Vagina (tissue), 2 donors: ENCODE measurements around the gene ZNF423. TPM values are rescaled to one million over a fixed set of nuclear protein-coding genes. Genes with fewer than 3 reads are reported as not detected.

Experiments
- DNase-seq, 2 donors: peaks; one replicate each; pipeline ENCODE4 v3.0.0-alpha.2; 2017; ENCODE audit errors: extremely low spot score in 2 of 2
- H3K27ac ChIP-seq: fragments of 200-600 bp; sonication (generic); one replicate; pipeline ENCODE4 v1.5.1; 2019
- H3K27me3 ChIP-seq: fragments of 200-600 bp; sonication (generic); one replicate; pipeline ENCODE4 v1.5.1; 2019
- H3K36me3 ChIP-seq, 2 donors: fragments of 200-600 bp; sonication (generic); one replicate each; pipeline ENCODE4 v1.5.1; 2017 to 2019
- H3K4me1 ChIP-seq: fragments of 200-600 bp; sonication (generic); one replicate; pipeline ENCODE4 v1.5.1; 2019
- H3K4me3 ChIP-seq, 2 donors: fragments of 200-600 bp; sonication (generic); 1 replicate in 1 of 2; 2 replicates in 1 of 2; pipeline ENCODE4 v1.5.1; 2016 to 2019
- H3K9me3 ChIP-seq: fragments of 200-600 bp; sonication (generic); one replicate; pipeline ENCODE4 v1.5.1; 2019
- CTCF ChIP-seq, 3 experiments: fragments of 450-650 bp in 2 of 3; fragments of 200-600 bp in 1 of 3; sonication (generic) in 1 of 3; IDR thresholded peaks; one replicate each; pipeline ENCODE4 v1.5.1; 2017 to 2019; ENCODE audit warnings: antibody characterized with exemption in 3 of 3, mild to moderate bottlenecking in 2 of 3, moderate library complexity in 2 of 3
- POLR2A ChIP-seq, 2 donors: fragments of 450-650 bp; IDR thresholded peaks; one replicate each; pipeline ENCODE4 v1.6.1; 2017; ENCODE audit warnings: antibody characterized with exemption in 2 of 2, mild to moderate bottlenecking in 2 of 2, moderate library complexity in 2 of 2
- POLR2AphosphoS5 ChIP-seq, 2 donors: sonication (generic); formaldehyde crosslinking; IDR thresholded peaks; one replicate each; pipeline ENCODE4 v1.9.0; 2017; ENCODE audit warnings: antibody characterized with exemption in 2 of 2, mild to moderate bottlenecking in 2 of 2, low read depth in 1 of 2; ENCODE audit not compliant: insufficient read depth in 1 of 2
- intact Hi-C: fragments of 100-400 bp; cut with DNase I; formaldehyde crosslinking; loops from one replicate; pipeline ENCODE4 v1.15.1; 2023
- total RNA-seq: library from RNA; depleted of rRNA; stranded (reverse); fragments of >200 nt; gene quantifications from one replicate; pipeline ENCODE4 v1.2.3, GENCODE V29; 2016

Gene ZNF423
- total RNA-seq, 1 donor from 2014 or later = 10.3 TPM

DNA sequence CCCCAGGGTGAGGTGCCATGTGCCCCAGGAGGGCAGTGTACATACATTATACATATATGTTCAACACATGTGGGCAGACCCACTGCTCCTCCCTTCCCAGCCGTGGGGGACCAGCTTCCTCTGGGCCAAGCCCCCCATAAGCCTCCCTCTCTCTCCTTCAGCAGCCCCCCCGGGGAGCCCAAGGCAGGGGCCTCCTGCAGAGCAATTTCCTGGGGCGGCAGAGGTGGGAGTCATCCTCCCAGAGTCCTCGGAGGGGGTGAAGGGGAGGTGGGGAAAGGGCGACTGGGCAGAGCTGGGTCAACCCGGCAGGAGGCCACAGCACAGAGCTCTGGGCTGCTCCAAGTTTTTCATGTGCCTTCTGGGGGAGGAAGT is 235.1 kb downstream of the ZNF423 start:
- H3K4me3 ChIP-seq = no peak overlapping the region
- peaks cover 24% of the 10 kb centered on the region for H3K4me1 ChIP-seq
- DNase-seq = no peak
- TF ChIP-seq POLR2AphosphoS5 (IDR thresholded peaks at IDR 0.05; ENCODE audit: insufficient read depth in 1 of 2, low read depth in 1 of 2) (no peak), POLR2A (IDR thresholded peaks at IDR 0.05) (no peak), CTCF (IDR thresholded peaks at IDR 0.05) (no peak)
- no peaks in the 10 kb centered on the region for H3K36me3 ChIP-seq
- peak overlapping the region; percentile 81 for H3K27ac ChIP-seq
- intact Hi-C loops = loop anchor here (10.0 kb wide), 1 partner anchor 234 kb away; the partner anchor contains the start of gene ZNF423
- H3K27me3 ChIP-seq = no peaks in the 10 kb centered on the region
- H3K9me3 ChIP-seq = no peaks in the 10 kb centered on the region

GRCh38 chr16:49620158-49620868 is 235.6 kb downstream of the ZNF423 start:
- DNase-seq = peak; percentile 77 to 82
- Histone ChIP-seq H3K27ac (peak overlapping the region; percentile 81), H3K4me3 (no peak overlapping the region), H3K9me3 (no peaks in the 10 kb centered on the region), H3K36me3 (no peaks in the 10 kb centered on the region), H3K4me1 (peaks cover 24% of the 10 kb centered on the region), H3K27me3 (no peaks in the 10 kb centered on the region)
- intact Hi-C loops = loop anchor here (10.0 kb wide), 1 partner anchor 234 kb away; the partner anchor contains the start of gene ZNF423
- TF ChIP-seq POLR2AphosphoS5 (IDR thresholded peaks at IDR 0.05; ENCODE audit: insufficient read depth in 1 of 2, low read depth in 1 of 2) = peak in 1 of 2 donors; percentile 48
- TF ChIP-seq POLR2A (IDR thresholded peaks at IDR 0.05) = no peak

DNA sequence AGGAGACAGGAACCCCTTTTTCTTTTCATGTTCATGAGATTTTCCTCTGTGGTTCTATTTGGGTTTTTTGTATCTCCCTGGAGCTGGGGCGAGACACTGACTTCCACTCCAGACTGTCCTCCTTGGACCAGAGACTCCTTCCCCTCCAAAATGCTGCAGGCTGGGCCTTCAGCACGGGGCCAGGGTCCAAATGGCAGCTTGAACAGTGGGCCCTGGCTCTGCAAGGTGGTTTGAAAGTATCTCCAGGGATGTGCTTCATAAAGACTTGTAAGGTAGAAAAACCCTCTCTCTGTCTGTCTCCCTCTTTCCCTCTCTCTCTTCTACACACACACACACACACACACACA is 236.1 kb downstream of the ZNF423 start:
- H3K27me3 ChIP-seq = no peaks in the 10 kb centered on the region
- H3K9me3 ChIP-seq = no peaks in the 10 kb centered on the region
- TF ChIP-seq POLR2A (IDR thresholded peaks at IDR 0.05) (no peak), POLR2AphosphoS5 (IDR thresholded peaks at IDR 0.05; ENCODE audit: insufficient read depth in 1 of 2, low read depth in 1 of 2) (no peak), CTCF (IDR thresholded peaks at IDR 0.05) (no peak)
- DNase-seq = peak in 1 of 2 donors; percentile 82
- H3K4me3 ChIP-seq = no peak overlapping the region
- intact Hi-C loops = loop anchor here (10.0 kb wide), 1 partner anchor 235 kb away; the partner anchor contains the start of gene ZNF423
- peak overlapping the region; percentile 81 for H3K27ac ChIP-seq
- H3K4me1 ChIP-seq = peaks cover 24% of the 10 kb centered on the region
- H3K36me3 ChIP-seq = no peaks in the 10 kb centered on the region

DNA sequence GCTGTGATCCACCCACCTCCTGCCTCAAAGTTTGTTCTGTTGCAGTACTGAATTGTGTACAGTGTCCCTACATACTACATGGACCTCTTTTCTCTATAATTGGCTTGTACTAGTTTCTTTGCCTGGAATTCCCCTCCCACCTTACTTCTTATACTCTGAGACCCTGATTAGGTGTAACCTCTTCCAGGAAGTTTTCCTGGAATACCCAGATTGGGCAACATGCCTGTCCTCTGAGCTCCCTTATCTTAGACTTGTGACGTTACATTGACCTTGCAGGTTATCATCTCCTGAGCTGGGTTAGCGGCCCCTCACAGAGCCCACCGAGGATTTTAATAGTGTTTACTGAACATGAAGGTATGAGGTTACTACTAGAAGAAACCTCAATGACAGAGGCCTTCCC is 237.0 kb downstream of the ZNF423 start:
- Histone ChIP-seq H3K36me3 (no peaks in the 10 kb centered on the region), H3K4me1 (peaks cover 24% of the 10 kb centered on the region), H3K9me3 (no peaks in the 10 kb centered on the region), H3K4me3 (no peak overlapping the region), H3K27me3 (no peaks in the 10 kb centered on the region), H3K27ac (no peak overlapping the region)
- TF ChIP-seq POLR2A (IDR thresholded peaks at IDR 0.05) = no peak
- no peak for TF ChIP-seq CTCF (IDR thresholded peaks at IDR 0.05)
- TF ChIP-seq POLR2AphosphoS5 (IDR thresholded peaks at IDR 0.05; ENCODE audit: insufficient read depth in 1 of 2, low read depth in 1 of 2) = no peak
- intact Hi-C loops = no loop called here
- peak in 1 of 2 donors; percentile 49 for DNase-seq

DNA sequence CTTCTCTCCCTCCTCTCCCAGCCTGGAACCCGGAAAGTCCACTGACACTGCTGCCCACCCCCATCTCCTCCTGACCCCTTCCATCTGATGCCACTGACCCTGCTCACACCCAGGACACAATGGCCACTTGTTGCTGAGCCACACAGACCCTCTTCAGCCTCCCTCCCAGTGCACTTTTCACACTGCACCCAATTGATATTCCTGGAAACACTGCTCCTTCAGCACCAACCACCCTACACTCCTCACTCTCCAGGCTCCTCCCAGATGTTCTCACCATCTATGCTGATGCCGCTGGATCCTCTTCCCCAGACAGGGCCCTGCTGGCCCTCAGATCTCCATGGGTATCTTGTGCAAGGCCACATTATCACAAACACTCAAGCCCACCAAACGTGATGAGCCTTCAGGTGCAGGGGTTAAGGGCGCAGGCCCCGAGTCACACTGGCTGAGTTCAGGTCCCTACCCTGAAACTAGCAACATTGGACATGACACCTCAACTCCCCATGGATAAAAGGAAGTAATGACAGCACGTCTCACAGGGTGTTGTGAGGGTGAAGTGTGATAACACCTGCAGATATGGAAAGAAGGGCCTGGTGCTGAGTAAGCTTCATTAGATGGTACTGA is 238.1 kb downstream of the ZNF423 start:
- peaks cover 24% of the 10 kb centered on the region for H3K4me1 ChIP-seq
- no peaks in the 10 kb centered on the region for H3K27me3 ChIP-seq
- no peaks in the 10 kb centered on the region for H3K9me3 ChIP-seq
- peak; percentile 72 to 89 for DNase-seq
- no peak overlapping the region for H3K27ac ChIP-seq
- TF ChIP-seq POLR2A (IDR thresholded peaks at IDR 0.05) (no peak), CTCF (IDR thresholded peaks at IDR 0.05) (no peak), POLR2AphosphoS5 (IDR thresholded peaks at IDR 0.05; ENCODE audit: insufficient read depth in 1 of 2, low read depth in 1 of 2) (no peak)
- intact Hi-C loops = no loop called here
- no peaks in the 10 kb centered on the region for H3K36me3 ChIP-seq
- H3K4me3 ChIP-seq = no peak overlapping the region
